Measurements from ENCODE around the gene GOLGA6L1.

GOLGA6L1 gene

GRCh38 chr15:23079766-23080165 is 56.9 kb downstream of the GOLGA6L1 start:
- no peak for DNase-seq (ENCODE audit: low read depth in 1 of 2, low spot score in 1 of 2)
- no peak overlapping the region for H3K27ac ChIP-seq (replicated peaks)
- H3K27me3 ChIP-seq (ENCODE audit: insufficient read depth, poor library complexity, severe bottlenecking) = no peaks in the 10 kb centered on the region
- TF ChIP-seq REST (IDR thresholded peaks at IDR 0.05; ENCODE audit: insufficient replicate concordance, low read depth) (no peak), CTCF (IDR thresholded peaks at IDR 0.05; ENCODE audit: insufficient read depth, low read length) (no peak), SPI1 (IDR thresholded peaks at IDR 0.05; ENCODE audit: borderline replicate concordance, low read depth) (no peak), GABPA (IDR thresholded peaks at IDR 0.05; ENCODE audit: low read depth) (no peak), POLR2AphosphoS5 (IDR thresholded peaks at IDR 0.05; ENCODE audit: low read depth) (no peak)
- no peak overlapping the region for H3K4me3 ChIP-seq (replicated peaks; ENCODE audit: insufficient read depth, low read length)
